Uterus (tissue), 4 donors: ENCODE results near the gene SLC30A7. TPM values are rescaled to one million over a fixed set of nuclear protein-coding genes. Genes with fewer than 3 reads are reported as not detected.
"Not testable (repeated sequence)": the region's sequence is repeated elsewhere in the genome, so short reads cannot be mapped to it uniquely, and the experiment has no call there.

ENCODE experiments used
- DNase-seq, 2 donors: peaks; one replicate each; pipeline ENCODE4 v3.0.0-alpha.2; 2019 to 2020
- H3K27ac ChIP-seq, 2 donors: fragments of 200-600 bp; sonication (generic); 1 replicate in 1 of 2; 2 replicates in 1 of 2; pipeline ENCODE4 v1.5.1; 2016 to 2018
- H3K27me3 ChIP-seq, 2 donors: fragments of 200-600 bp; sonication (generic); one replicate each; pipeline ENCODE4 v1.5.1; 2018 to 2019; ENCODE audit warnings: control low read depth in 1 of 2
- H3K36me3 ChIP-seq, 2 donors: fragments of 200-600 bp; sonication (generic); one replicate each; pipeline ENCODE4 v1.5.1; 2019; ENCODE audit warnings: control low read depth in 1 of 2
- H3K4me1 ChIP-seq, 2 donors: fragments of 200-600 bp; sonication (generic); one replicate each; pipeline ENCODE4 v1.5.1; 2018 to 2019; ENCODE audit warnings: control low read depth in 1 of 2
- H3K4me3 ChIP-seq, 2 donors: fragments of 200-600 bp; sonication (generic); 1 replicate in 1 of 2; 2 replicates in 1 of 2; pipeline ENCODE4 v1.5.1; 2018 to 2019; ENCODE audit warnings: mild to moderate bottlenecking in 1 of 2
- H3K9me3 ChIP-seq, 2 donors: fragments of 200-600 bp; sonication (generic); one replicate each; pipeline ENCODE4 v1.5.1; 2019; ENCODE audit warnings: control low read depth in 1 of 2
- CTCF ChIP-seq, 4 experiments: fragments of 200-600 bp in 2 of 4; fragments of 450-650 bp in 2 of 4; sonication (generic) in 2 of 4; IDR thresholded peaks; one replicate each; pipeline ENCODE4 v1.5.1; 2016 to 2019; ENCODE audit warnings: antibody characterized with exemption in 4 of 4, mild to moderate bottlenecking in 2 of 4, moderate library complexity in 1 of 4
- POLR2A ChIP-seq, 2 donors: fragments of 450-650 bp; IDR thresholded peaks; one replicate each; pipeline ENCODE4 v1.6.1; 2016; ENCODE audit warnings: antibody characterized with exemption in 2 of 2, mild to moderate bottlenecking in 1 of 2, moderate library complexity in 1 of 2
- intact Hi-C: fragments of 100-400 bp; cut with DNase I; formaldehyde crosslinking; loops from one replicate; pipeline ENCODE4 v1.15.1; 2023; ENCODE audit warnings: low total_unique reads
- total RNA-seq, 4 donors: library from RNA; depleted of rRNA in 3 of 4; stranded (reverse); fragments of >200 nt in 3 of 4; gene quantifications; one replicate each; pipeline versions ENCODE4 v1.1.0 to v1.2.4, GENCODE V29; 2014 to 2023
- donor health status: DM: yes; HTN: yes; CAD: no.

The SLC30A7 gene
- total RNA-seq, 4 donors from 2014 or later, result 15.1 to 53.0 (median 22.8) TPM

- Histone ChIP-seq H3K27ac (no peak overlapping the region), H3K36me3 (no peaks in the 10 kb centered on the region), H3K4me1 (no peaks in the 10 kb centered on the region), H3K9me3 (no peaks in the 10 kb centered on the region), H3K4me3 (no peak overlapping the region), H3K27me3 (no peaks in the 10 kb centered on the region)
- intact Hi-C loops, result no loop called here
- no peak for DNase-seq
- no peak for TF ChIP-seq POLR2A (IDR thresholded peaks at IDR 0.05)
- no peak for TF ChIP-seq CTCF (IDR thresholded peaks at IDR 0.05)
Measured at GRCh38 chr1:100941098-100941527, 45.2 kb downstream of the SLC30A7 start.

GRCh38 chr1:100941580-100942216 lies 45.8 kb downstream of the SLC30A7 start:
- intact Hi-C loops, result no loop called here
- Histone ChIP-seq H3K27me3 (no peaks in the 10 kb centered on the region), H3K9me3 (no peaks in the 10 kb centered on the region), H3K36me3 (no peaks in the 10 kb centered on the region), H3K4me3 (no peak overlapping the region), H3K4me1 (no peaks in the 10 kb centered on the region), H3K27ac (no peak overlapping the region)
- no peak for TF ChIP-seq POLR2A (IDR thresholded peaks at IDR 0.05)
- TF ChIP-seq CTCF (IDR thresholded peaks at IDR 0.05), result no peak
- DNase-seq, result no peak

GRCh38 chr1:100942304-100943046 lies 46.6 kb downstream of the SLC30A7 start:
- no peaks in the 10 kb centered on the region for H3K4me1 ChIP-seq
- intact Hi-C loops, result no loop called here
- TF ChIP-seq POLR2A (IDR thresholded peaks at IDR 0.05), result no peak
- no peak for TF ChIP-seq CTCF (IDR thresholded peaks at IDR 0.05)
- H3K4me3 ChIP-seq, result no peak overlapping the region
- no peaks in the 10 kb centered on the region for H3K9me3 ChIP-seq
- no peaks in the 10 kb centered on the region for H3K36me3 ChIP-seq
- no peak overlapping the region for H3K27ac ChIP-seq
- no peak for DNase-seq
- H3K27me3 ChIP-seq, result no peaks in the 10 kb centered on the region

- H3K4me3 ChIP-seq, result no peak overlapping the region
- no peaks in the 10 kb centered on the region for H3K36me3 ChIP-seq
- H3K27ac ChIP-seq, result no peak overlapping the region
- H3K4me1 ChIP-seq, result no peaks in the 10 kb centered on the region
- TF ChIP-seq POLR2A (IDR thresholded peaks at IDR 0.05), result no peak
- TF ChIP-seq CTCF (IDR thresholded peaks at IDR 0.05), result no peak
- no peaks in the 10 kb centered on the region for H3K9me3 ChIP-seq
- intact Hi-C loops, result no loop called here
- no peaks in the 10 kb centered on the region for H3K27me3 ChIP-seq
- DNase-seq, result no peak
Measured at GRCh38 chr1:100943533-100943932, 47.6 kb downstream of the SLC30A7 start.

GRCh38 chr1:100946064-100946463 lies 50.2 kb downstream of the SLC30A7 start:
- H3K4me3 ChIP-seq, intact Hi-C loops, H3K4me1 ChIP-seq, H3K9me3 ChIP-seq, H3K36me3 ChIP-seq, H3K27ac ChIP-seq, H3K27me3 ChIP-seq, DNase-seq: not testable (repeated sequence)

GRCh38 chr1:100947816-100948215 lies 51.9 kb downstream of the SLC30A7 start:
- H3K27me3 ChIP-seq, result not testable (repeated sequence)

GRCh38 chr1:100948721-100949405 lies 53.0 kb downstream of the SLC30A7 start:
- H3K36me3 ChIP-seq, DNase-seq, H3K9me3 ChIP-seq, H3K4me1 ChIP-seq, intact Hi-C loops, H3K4me3 ChIP-seq, H3K27me3 ChIP-seq, H3K27ac ChIP-seq: not testable (repeated sequence)

More at GRCh38 chr1:100947816-100948215, 51.9 kb downstream of the SLC30A7 start:
- H3K27ac ChIP-seq, H3K4me1 ChIP-seq, DNase-seq, H3K9me3 ChIP-seq, H3K36me3 ChIP-seq, intact Hi-C loops, H3K4me3 ChIP-seq: not testable (repeated sequence)

GRCh38 chr1:100949515-100950158 lies 53.7 kb downstream of the SLC30A7 start:
- H3K9me3 ChIP-seq, H3K4me1 ChIP-seq, H3K4me3 ChIP-seq, intact Hi-C loops, DNase-seq, H3K27ac ChIP-seq, H3K27me3 ChIP-seq, H3K36me3 ChIP-seq: not testable (repeated sequence)
